Measurements from ENCODE around the gene PGA4.
"Not testable (repeated sequence)": the region's sequence is repeated elsewhere in the genome, so short reads cannot be mapped to it uniquely, and the experiment has no call there.

Gene PGA4

GRCh38 chr11:61250796-61251765, 28.9 kb downstream of the PGA4 start:
- DNase-seq (ENCODE audit: low spot score) = not testable (repeated sequence)

GRCh38 chr11:61252332-61252731, 30.2 kb downstream of the PGA4 start:
- DNase-seq (ENCODE audit: low spot score) = not testable (repeated sequence)

GRCh38 chr11:61254403-61255025, 32.4 kb downstream of the PGA4 start:
- peak; percentile 86 for DNase-seq (ENCODE audit: low spot score)

- no peak for DNase-seq (ENCODE audit: low spot score)
Measured at GRCh38 chr11:61256710-61257482, 34.7 kb downstream of the PGA4 start.

GRCh38 chr11:61258546-61258945, 36.4 kb downstream of the PGA4 start:
- no peak for DNase-seq (ENCODE audit: low spot score)

- no peak for DNase-seq (ENCODE audit: low spot score)
Measured at GRCh38 chr11:61259363-61259762, 37.2 kb downstream of the PGA4 start.

- no peak for DNase-seq (ENCODE audit: low spot score)
Measured at GRCh38 chr11:61264371-61264770, 42.2 kb downstream of the PGA4 start.

- no peak for DNase-seq (ENCODE audit: low spot score)
Measured at GRCh38 chr11:61264795-61265194, 42.6 kb downstream of the PGA4 start.

GRCh38 chr11:61265357-61265756, 43.2 kb downstream of the PGA4 start:
- no peak for DNase-seq (ENCODE audit: low spot score)

- no peak for DNase-seq (ENCODE audit: low spot score)
Measured at GRCh38 chr11:61266602-61267001, 44.5 kb downstream of the PGA4 start.

GRCh38 chr11:61267437-61267841, 45.3 kb downstream of the PGA4 start:
- DNase-seq (ENCODE audit: low spot score) = no peak

- DNase-seq (ENCODE audit: low spot score) = no peak
Measured at GRCh38 chr11:61268588-61269250, 46.6 kb downstream of the PGA4 start.

GRCh38 chr11:61270354-61271076, 48.4 kb downstream of the PGA4 start:
- DNase-seq (ENCODE audit: low spot score) = no peak

GRCh38 chr11:61272731-61273130, 50.6 kb downstream of the PGA4 start:
- no peak for DNase-seq (ENCODE audit: low spot score)

- DNase-seq (ENCODE audit: low spot score) = no peak
Measured at GRCh38 chr11:61273178-61274078, 51.3 kb downstream of the PGA4 start.

GRCh38 chr11:61274084-61274483, 51.9 kb downstream of the PGA4 start:
- no peak for DNase-seq (ENCODE audit: low spot score)

GRCh38 chr11:61275191-61275590, 53.0 kb downstream of the PGA4 start:
- no peak for DNase-seq (ENCODE audit: low spot score)

- no peak for DNase-seq (ENCODE audit: low spot score)
Measured at GRCh38 chr11:61277186-61278000, 55.2 kb downstream of the PGA4 start.

GRCh38 chr11:61278001-61278470, 55.9 kb downstream of the PGA4 start:
- DNase-seq (ENCODE audit: low spot score) = no peak

Data from D341Med (cell line).